PC-3 (cell line): ENCODE data around the gene FILIP1L. TPM values are rescaled to one million over a fixed set of nuclear protein-coding genes. Genes with fewer than 3 reads are reported as not detected.

Experiments
- ATAC-seq: fragments of 200-7000 bp; cut with Tn5 transposase; 2 replicates; pipeline ENCODE4 v1.9.1; 2020; ENCODE audit warnings: mild to moderate bottlenecking, moderate library complexity
- BruUV-seq: library from RNA; stranded (reverse); fragments of 400-500 nt; replicated peaks from 2 replicates; lab custom pipeline; 2021; lab: Mats Ljungman, UMichigan
- CTCF ChIA-PET: fragments of 300-600 bp; sonication (Branson Sonifier 250); formaldehyde crosslinking; loops from one replicate; lab custom pipeline; 2022; ENCODE audit warnings: antibody characterized with exemption; lab: Charles Lee
- POLR2A ChIA-PET: fragments of 300-600 bp; sonication (Branson Sonifier 250); formaldehyde crosslinking; loops from one replicate; lab custom pipeline; 2022; ENCODE audit warnings: antibody characterized with exemption; ENCODE audit not compliant: unreplicated experiment; lab: Charles Lee
- DNase-seq: peaks from one replicate; pipeline ENCODE4 v3.0.0-alpha.2; 2015
- H2AFZ ChIP-seq: fragments of 300-600 bp; sonication (generic); 2 replicates; pipeline ENCODE4 v1.6.0; 2016; ENCODE audit warnings: antibody characterized with exemption, low read length
- H3F3A ChIP-seq: fragments of 300-600 bp; sonication (generic); one replicate; pipeline ENCODE4 v1.6.0; 2017; ENCODE audit warnings: antibody characterized with exemption, low read length, control low read depth, mild to moderate bottlenecking; ENCODE audit not compliant: unreplicated experiment
- H3K27ac ChIP-seq: fragments of 300-600 bp; sonication (generic); 2 replicates; pipeline ENCODE4 v1.5.1; 2016; ENCODE audit warnings: mild to moderate bottlenecking, low read length
- H3K27me3 ChIP-seq: fragments of 300-600 bp; sonication (generic); 2 replicates; pipeline ENCODE4 v1.6.1; 2016; ENCODE audit warnings: low read length, mixed read lengths
- H3K36me3 ChIP-seq: fragments of 300-600 bp; sonication (generic); 2 replicates; pipeline ENCODE4 v1.6.1; 2016; ENCODE audit warnings: low read depth, mixed run types, low read length, mixed read lengths
- H3K4me1 ChIP-seq: fragments of 300-600 bp; sonication (generic); 2 replicates; pipeline ENCODE4 v1.5.1; 2016; ENCODE audit warnings: low read length; ENCODE audit not compliant: insufficient read depth
- H3K4me2 ChIP-seq: fragments of 300-600 bp; sonication (generic); 2 replicates; pipeline ENCODE4 v1.6.0; 2016; ENCODE audit warnings: low read length
- H3K4me3 ChIP-seq: fragments of 300-600 bp; sonication (generic); 2 replicates; pipeline ENCODE4 v1.5.1; 2016; ENCODE audit warnings: mild to moderate bottlenecking, low read length, mixed read lengths
- H3K79me2 ChIP-seq: fragments of 300-600 bp; sonication (generic); 2 replicates; pipeline ENCODE4 v1.6.1; 2017; ENCODE audit warnings: low read length, mixed read lengths
- H3K9ac ChIP-seq: fragments of 300-600 bp; sonication (generic); 2 replicates; pipeline ENCODE4 v1.6.0; 2016; ENCODE audit warnings: mild to moderate bottlenecking, low read length
- H3K9me2 ChIP-seq: fragments of 300-600 bp; sonication (generic); replicated peaks from 2 replicates; pipeline ENCODE4 v1.6.1; 2016; ENCODE audit warnings: mixed run types, low read length, mixed read lengths
- H3K9me3 ChIP-seq: fragments of 300-600 bp; sonication (generic); 2 replicates; pipeline ENCODE4 v1.6.1; 2016; ENCODE audit warnings: low read length, mixed read lengths
- H4K20me1 ChIP-seq: fragments of 300-600 bp; sonication (generic); 2 replicates; pipeline ENCODE4 v1.6.1; 2016; ENCODE audit warnings: low read length, mixed read lengths
- CTCF ChIP-seq: fragments of 300-600 bp; sonication (generic); conservative IDR thresholded peaks from 2 replicates; pipeline ENCODE4 v1.5.1; 2017; ENCODE audit warnings: antibody characterized with exemption, low read depth, mild to moderate bottlenecking, low read length
- EZH2 ChIP-seq: fragments of 300-600 bp; sonication (generic); IDR thresholded peaks from one replicate; pipeline ENCODE4 v1.6.1; 2017; ENCODE audit warnings: antibody characterized with exemption, mild to moderate bottlenecking, low read length; ENCODE audit not compliant: unreplicated experiment
- EZH2phosphoT487 ChIP-seq: fragments of 300-600 bp; sonication (generic); IDR thresholded peaks from 2 replicates; pipeline ENCODE4 v1.6.1; 2018; ENCODE audit warnings: mild to moderate bottlenecking, antibody characterized with exemption, low read length, borderline replicate concordance
- intact Hi-C: fragments of 100-400 bp; cut with micrococcal nuclease; formaldehyde crosslinking; loops from 2 replicates; pipeline ENCODE4 v1.9.0; 2023
- total RNA-seq: library from RNA; depleted of rRNA; stranded (reverse); fragments of >200 nt; gene quantifications from 2 replicates; pipeline ENCODE4 v1.2.3, GENCODE V29; 2014

FILIP1L gene
- total RNA-seq, 1 experiment from 2014 or later = not detected

DNA sequence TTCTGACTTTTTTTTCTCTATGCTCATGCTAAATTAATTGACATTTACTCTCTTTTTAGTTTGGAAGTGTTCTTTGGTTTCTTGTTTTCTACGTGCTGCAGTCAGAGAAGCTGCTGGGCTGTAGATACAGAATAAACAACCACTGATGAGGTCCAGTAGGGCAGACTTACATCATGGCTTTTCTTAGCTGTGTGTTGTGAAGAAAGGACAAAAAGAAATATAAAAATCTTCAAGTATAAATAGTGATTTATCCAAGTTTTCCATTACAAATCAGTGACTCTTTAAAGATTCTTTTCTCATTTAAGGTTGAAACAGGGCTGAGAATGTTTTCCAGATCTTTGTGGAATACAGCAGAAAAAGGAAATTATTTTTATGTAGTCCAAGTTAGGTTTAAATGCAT, 174.4 kb downstream of the FILIP1L start:
- no peaks in the 10 kb centered on the region for H3K9me2 ChIP-seq
- CTCF ChIA-PET = no interaction called here
- no TSS peak for BruUV-seq
- H3K4me3 ChIP-seq = no peak overlapping the region
- no peaks in the 10 kb centered on the region for H3K9me3 ChIP-seq
- DNase-seq (no peak), ATAC-seq (no peak)
- H3K79me2 ChIP-seq = 0 out of 2 replicates have a peak, but pooled peaks cover under 1% of the 10 kb centered on the region
- H3K27ac ChIP-seq = no peak overlapping the region
- intact Hi-C loops = no loop called here
- POLR2A ChIA-PET = no interaction called here
- H4K20me1 ChIP-seq = no peaks in the 10 kb centered on the region
- H3F3A ChIP-seq = no peaks in the 10 kb centered on the region
- no peak overlapping the region for H2AFZ ChIP-seq
- no peaks in the 10 kb centered on the region for H3K27me3 ChIP-seq
- H3K36me3 ChIP-seq = no peaks in the 10 kb centered on the region
- H3K4me2 ChIP-seq = no peak overlapping the region
- TF ChIP-seq CTCF = no peak
- no peak for TF ChIP-seq EZH2phosphoT487
- TF ChIP-seq EZH2 = no peak
- H3K9ac ChIP-seq = no peak overlapping the region
- H3K4me1 ChIP-seq = peaks cover 29% of the 10 kb centered on the region

DNA sequence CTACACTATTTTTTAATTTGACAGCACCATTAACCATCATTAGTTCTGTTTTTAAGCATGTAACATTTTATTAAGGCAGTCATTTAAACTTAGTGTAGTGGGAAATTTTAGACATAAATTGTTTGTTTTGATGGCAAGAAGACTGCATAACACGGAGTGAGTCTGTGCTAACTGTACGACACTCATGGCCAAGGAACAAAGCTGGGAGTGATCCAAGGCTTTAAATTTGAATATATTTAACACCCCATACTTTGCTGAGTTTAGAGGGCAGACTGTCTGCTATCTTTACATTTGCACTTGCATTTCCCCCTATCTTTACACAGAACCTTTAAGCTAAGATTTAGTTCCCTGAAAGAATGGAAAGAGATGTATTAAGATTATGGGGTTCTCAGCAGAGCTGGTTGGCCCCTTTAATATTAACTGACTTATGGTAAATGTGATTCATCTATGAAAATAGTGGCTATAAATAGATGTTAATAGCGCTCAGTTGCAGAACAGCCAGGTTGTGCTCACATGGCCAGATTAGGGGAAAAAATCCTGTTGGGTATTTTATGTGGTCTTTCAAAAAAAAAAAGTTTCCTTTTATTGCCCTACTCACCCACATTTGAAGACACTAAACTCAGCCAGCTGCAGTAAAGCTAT, 175.9 kb downstream of the FILIP1L start:
- CTCF ChIA-PET = no interaction called here
- H3K4me2 ChIP-seq = no peak overlapping the region

More for the DNA sequence above, 175.9 kb downstream of the FILIP1L start:
- DNase-seq (no peak), ATAC-seq (no peak)
- Histone ChIP-seq H3K27me3 (no peaks in the 10 kb centered on the region), H3F3A (no peaks in the 10 kb centered on the region), H4K20me1 (no peaks in the 10 kb centered on the region), H3K27ac (no peak overlapping the region), H3K9me2 (no peaks in the 10 kb centered on the region), H3K4me1 (peaks cover 17% of the 10 kb centered on the region), H3K36me3 (no peaks in the 10 kb centered on the region), H3K9me3 (no peaks in the 10 kb centered on the region), H3K9ac (no peak overlapping the region), H3K79me2 (no peaks in the 10 kb centered on the region), H3K4me3 (no peak overlapping the region), H2AFZ (no peak overlapping the region)
- TF ChIP-seq EZH2phosphoT487 (no peak), CTCF (no peak), EZH2 (no peak)
- intact Hi-C loops = no loop called here
- POLR2A ChIA-PET = interaction anchor here (0.7 kb wide), 1 partner anchor 669 kb away, joined by 8 read pairs; no protein-coding TSS in a partner anchor
- BruUV-seq = no TSS peak
